Prostate gland (tissue), 2 donors: ENCODE results near the gene VILL. TPM values are rescaled to one million over a fixed set of nuclear protein-coding genes. Genes with fewer than 3 reads are reported as not detected.

Source experiments
- DNase-seq: peaks from one replicate; pipeline ENCODE4 v3.0.0-alpha.2; 2019; ENCODE audit warnings: low spot score
- H3K27ac ChIP-seq, 2 donors: fragments of 200-600 bp; sonication (generic); 2 replicates each; pipeline ENCODE4 v1.5.1; 2017 to 2019
- H3K27me3 ChIP-seq: fragments of 200-600 bp; sonication (generic); replicated peaks from 2 replicates; pipeline ENCODE4 v1.5.1; 2019; ENCODE audit not compliant: insufficient read depth
- H3K36me3 ChIP-seq, 2 donors: fragments of 200-600 bp; sonication (generic); 1 replicate in 1 of 2; 2 replicates in 1 of 2; pipeline versions ENCODE4 v1.5.1 to v1.8.1; 2017 to 2019
- H3K4me1 ChIP-seq: fragments of 200-600 bp; sonication (generic); replicated peaks from 2 replicates; pipeline ENCODE4 v1.5.1; 2019
- H3K4me3 ChIP-seq, 2 donors: fragments of 200-600 bp; sonication (generic); 2 replicates each; pipeline ENCODE4 v1.5.1; 2017 to 2019
- H3K9me3 ChIP-seq: fragments of 200-600 bp; sonication (generic); 2 replicates; pipeline ENCODE4 v1.5.1; 2017
- CTCF ChIP-seq, 4 experiments: fragments of 200-600 bp in 2 of 4; fragments of 450-650 bp in 2 of 4; sonication (generic) in 2 of 4; IDR thresholded peaks; 1 replicate in 3 of 4; 2 replicates in 1 of 4; pipeline ENCODE4 v1.5.1; 2016 to 2019; ENCODE audit warnings: antibody characterized with exemption in 4 of 4, mild to moderate bottlenecking in 2 of 4, moderate library complexity in 2 of 4
- POLR2A ChIP-seq: fragments of 450-650 bp; IDR thresholded peaks from one replicate; pipeline ENCODE4 v1.6.1; 2016; ENCODE audit warnings: antibody characterized with exemption, mild to moderate bottlenecking
- POLR2AphosphoS5 ChIP-seq: sonication (generic); formaldehyde crosslinking; IDR thresholded peaks from one replicate; pipeline ENCODE4 v1.6.1; 2017; ENCODE audit warnings: antibody characterized with exemption
- WGBS: methylation state at CpG from one replicate; pipeline ENCODE4 v1.1.5; 2018; 5-methylcytosine and 5-hydroxymethylcytosine counted together
- intact Hi-C: fragments of 100-400 bp; cut with DNase I; formaldehyde crosslinking; loops from one replicate; pipeline ENCODE4 v1.14.2; 2022
- total RNA-seq, 2 donors: library from RNA; depleted of rRNA; stranded (reverse); fragments of >200 nt; gene quantifications; one replicate each; pipeline ENCODE4 v1.1.0, GENCODE V29; 2016

Gene VILL
- total RNA-seq, 2 donors from 2014 or later = 29.1 to 29.3 TPM

- H3K27ac ChIP-seq = peak overlapping the region; percentile 41 to 59
- no peak for DNase-seq
- intact Hi-C loops = no loop called here
Observed at GRCh38 chr3:37943631-37944314, 46.8 kb upstream of the VILL start.

GRCh38 chr3:37944391-37944842 is 46.2 kb upstream of the VILL start:
- H3K4me3 ChIP-seq = no peak overlapping the region
- peaks cover 10% of the 10 kb centered on the region for H3K4me1 ChIP-seq
- no peaks in the 10 kb centered on the region for H3K27me3 ChIP-seq
- 23% methylated on average over 2 of the region's 2 CpGs for WGBS
- peak overlapping the region; percentile 41 to 59 for H3K27ac ChIP-seq
- H3K9me3 ChIP-seq = no peaks in the 10 kb centered on the region
- no peak for DNase-seq
- intact Hi-C loops = no loop called here
- TF ChIP-seq CTCF (IDR thresholded peaks at IDR 0.05) (no peak), POLR2A (no peak), POLR2AphosphoS5 (no peak)
- no peaks in the 10 kb centered on the region for H3K36me3 ChIP-seq

More at GRCh38 chr3:37943631-37944314, 46.8 kb upstream of the VILL start:
- no peaks in the 10 kb centered on the region for H3K36me3 ChIP-seq
- TF ChIP-seq POLR2AphosphoS5 (no peak), CTCF (IDR thresholded peaks at IDR 0.05) (no peak), POLR2A (no peak)
- H3K4me3 ChIP-seq = no peak overlapping the region
- WGBS = 89% methylated on average over 8 of the region's 8 CpGs
- no peaks in the 10 kb centered on the region for H3K27me3 ChIP-seq
- peaks cover 10% of the 10 kb centered on the region for H3K4me1 ChIP-seq
- H3K9me3 ChIP-seq = no peaks in the 10 kb centered on the region

- peak overlapping the region; percentile 41 to 59 for H3K27ac ChIP-seq
- no peaks in the 10 kb centered on the region for H3K9me3 ChIP-seq
- TF ChIP-seq POLR2A (no peak), CTCF (IDR thresholded peaks at IDR 0.05) (no peak), POLR2AphosphoS5 (no peak)
- no peaks in the 10 kb centered on the region for H3K27me3 ChIP-seq
- intact Hi-C loops = no loop called here
- DNase-seq = no peak
- 22% methylated on average over 6 of the region's 6 CpGs for WGBS
- H3K4me3 ChIP-seq = no peak overlapping the region
- H3K36me3 ChIP-seq = no peaks in the 10 kb centered on the region
- peaks cover 10% of the 10 kb centered on the region for H3K4me1 ChIP-seq
Observed at GRCh38 chr3:37945156-37945806, 45.3 kb upstream of the VILL start.

- no peaks in the 10 kb centered on the region for H3K36me3 ChIP-seq
- peak; percentile 84 for TF ChIP-seq POLR2AphosphoS5
- TF ChIP-seq POLR2A = no peak
- intact Hi-C loops = no loop called here
- 26% methylated on average over 8 of the region's 8 CpGs for WGBS
- H3K9me3 ChIP-seq = no peaks in the 10 kb centered on the region
- no peaks in the 10 kb centered on the region for H3K27me3 ChIP-seq
- peak; percentile 83 for DNase-seq
- peak overlapping the region; percentile 41 to 59 for H3K27ac ChIP-seq
- no peak overlapping the region for H3K4me3 ChIP-seq
- peaks cover 10% of the 10 kb centered on the region for H3K4me1 ChIP-seq
Observed at GRCh38 chr3:37945807-37946530, 44.6 kb upstream of the VILL start.

GRCh38 chr3:37946531-37946889 is 44.1 kb upstream of the VILL start:
- no peak for DNase-seq
- peak overlapping the region; percentile 41 to 59 for H3K27ac ChIP-seq
- WGBS = 9% methylated on average over 2 of the region's 2 CpGs
- H3K4me1 ChIP-seq = peaks cover 10% of the 10 kb centered on the region
- H3K9me3 ChIP-seq = no peaks in the 10 kb centered on the region
- H3K4me3 ChIP-seq = no peak overlapping the region
- H3K36me3 ChIP-seq = no peaks in the 10 kb centered on the region
- intact Hi-C loops = no loop called here
- H3K27me3 ChIP-seq = no peaks in the 10 kb centered on the region
- TF ChIP-seq CTCF (IDR thresholded peaks at IDR 0.05) (no peak), POLR2AphosphoS5 (no peak), POLR2A (no peak)
